H4 (cell line): ENCODE data around the gene RNF126. TPM values are rescaled to one million over a fixed set of nuclear protein-coding genes. Genes with fewer than 3 reads are reported as not detected.
"Not testable (repeated sequence)": the region's sequence is repeated elsewhere in the genome, so short reads cannot be mapped to it uniquely, and the experiment has no call there.

ENCODE experiments used
- DNase-seq: peaks from one replicate; pipeline ENCODE4 v3.0.0-alpha.2; 2015; ENCODE audit warnings: low spot score
- total RNA-seq: library from RNA; depleted of rRNA; stranded (reverse); fragments of >200 nt; shearing (Covaris generic); gene quantifications from 2 replicates; pipeline ENCODE4 v1.2.3, GENCODE V29; 2014

Gene RNF126
- total RNA-seq, 1 experiment from 2014 or later: 23.8 TPM

- no peak for DNase-seq
Observed at GRCh38 chr19:686589-687297, 23.7 kb upstream of the RNF126 start.

GRCh38 chr19:685454-685931, 22.5 kb upstream of the RNF126 start:
- DNase-seq: no peak

- no peak for DNase-seq
Observed at GRCh38 chr19:682678-683320, 19.8 kb upstream of the RNF126 start.

- no peak for DNase-seq
Observed at GRCh38 chr19:681029-682019, 18.3 kb upstream of the RNF126 start.

DNA sequence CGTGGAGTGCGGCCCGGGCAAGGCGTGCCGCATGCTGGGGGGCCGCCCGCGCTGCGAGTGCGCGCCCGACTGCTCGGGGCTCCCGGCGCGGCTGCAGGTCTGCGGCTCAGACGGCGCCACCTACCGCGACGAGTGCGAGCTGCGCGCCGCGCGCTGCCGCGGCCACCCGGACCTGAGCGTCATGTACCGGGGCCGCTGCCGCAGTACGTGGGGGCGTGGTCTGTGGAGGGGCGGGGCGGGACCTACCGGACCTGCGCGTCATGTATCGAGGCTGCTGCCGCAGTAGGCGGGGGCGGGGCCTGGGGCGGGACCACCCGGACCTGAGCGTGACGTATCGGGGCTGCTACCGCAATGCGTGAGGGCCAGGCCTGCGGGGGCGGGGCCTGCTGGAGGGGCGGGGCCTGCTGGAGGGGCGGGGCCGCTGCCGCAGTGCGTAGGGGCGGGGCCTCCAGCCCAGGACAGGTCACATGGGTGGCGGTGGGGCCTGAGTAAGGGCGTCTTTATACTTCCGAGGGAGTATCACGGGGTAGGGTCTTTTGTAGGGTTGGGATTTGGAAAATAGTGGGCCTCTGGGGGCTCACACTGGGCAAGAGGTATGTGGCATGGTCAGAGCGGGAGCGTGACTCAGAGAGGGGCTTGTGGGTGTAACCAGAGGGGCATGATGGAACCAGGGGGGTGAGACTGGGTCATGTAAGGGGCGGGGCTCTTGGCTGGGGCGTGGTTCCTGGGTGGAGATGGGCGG, 17.4 kb upstream of the RNF126 start:
- peak; percentile 96 for DNase-seq

DNA sequence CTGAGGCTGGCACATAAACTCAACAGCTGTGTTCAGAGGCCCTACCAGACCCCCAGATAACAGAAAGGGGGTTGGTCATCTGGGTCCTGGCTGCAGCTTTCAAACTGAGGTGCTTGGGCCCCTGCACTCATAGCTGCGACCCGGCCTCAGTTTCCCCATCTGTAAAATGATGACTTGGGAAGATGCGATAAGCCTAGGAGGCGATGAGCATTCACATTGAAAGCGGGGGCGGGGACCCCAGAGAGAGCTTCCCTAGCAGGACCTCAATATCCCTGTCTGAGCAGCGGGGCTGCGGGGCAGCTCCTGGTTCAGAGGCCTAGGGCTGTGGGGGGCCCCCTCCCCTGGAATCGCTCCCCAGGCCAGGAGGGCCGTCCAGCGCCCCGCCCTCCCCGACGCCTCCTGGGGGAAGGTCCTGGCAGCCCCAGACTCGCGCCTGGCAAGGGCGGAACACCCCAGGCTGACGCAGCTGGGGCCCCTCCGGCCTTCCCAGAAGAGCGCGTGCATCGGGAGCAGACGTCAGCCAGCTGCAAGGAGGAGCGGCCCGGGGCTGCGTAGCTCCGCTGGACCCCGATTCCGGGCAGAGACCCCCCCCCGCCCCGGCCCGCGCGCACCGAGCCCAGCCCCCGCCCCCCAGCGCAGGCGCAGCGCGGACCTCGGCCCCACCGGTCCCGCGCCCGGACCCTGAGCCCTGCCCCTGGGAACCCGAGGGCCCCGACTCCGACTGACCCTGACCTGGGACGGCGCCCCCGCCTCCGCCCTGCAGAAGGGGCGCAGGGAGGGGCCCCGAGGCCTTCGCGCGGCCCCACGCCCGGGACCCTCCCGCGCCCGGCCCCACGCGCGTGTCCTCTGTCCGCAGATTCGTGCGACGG, 16.6 kb upstream of the RNF126 start:
- peak; percentile 48 for DNase-seq

GRCh38 chr19:678791-679388, 15.9 kb upstream of the RNF126 start:
- DNase-seq: no peak

GRCh38 chr19:677601-678436, 14.8 kb upstream of the RNF126 start:
- peak; percentile 35 for DNase-seq

DNA sequence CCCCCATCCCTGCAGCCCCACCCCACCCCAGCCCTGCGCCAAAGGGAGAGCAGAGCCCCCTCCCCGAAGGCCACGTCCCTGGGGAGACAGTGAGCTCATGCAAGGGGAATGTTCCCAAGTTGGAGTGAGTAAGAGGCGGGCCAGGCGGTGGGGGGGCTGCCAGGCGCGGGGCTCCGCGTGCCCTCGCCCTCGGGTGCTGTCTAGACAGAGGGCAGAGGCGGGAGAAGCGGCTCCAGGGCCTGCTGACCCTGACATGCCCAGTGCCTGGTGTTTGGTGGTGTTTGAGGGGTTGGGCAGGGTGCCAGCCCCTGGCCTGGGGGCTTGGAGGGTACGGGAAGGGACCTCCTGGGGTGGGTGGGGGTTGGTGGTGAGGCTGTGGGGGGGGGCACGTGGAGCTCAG, 14.2 kb upstream of the RNF126 start:
- peak; percentile 74 for DNase-seq

DNA sequence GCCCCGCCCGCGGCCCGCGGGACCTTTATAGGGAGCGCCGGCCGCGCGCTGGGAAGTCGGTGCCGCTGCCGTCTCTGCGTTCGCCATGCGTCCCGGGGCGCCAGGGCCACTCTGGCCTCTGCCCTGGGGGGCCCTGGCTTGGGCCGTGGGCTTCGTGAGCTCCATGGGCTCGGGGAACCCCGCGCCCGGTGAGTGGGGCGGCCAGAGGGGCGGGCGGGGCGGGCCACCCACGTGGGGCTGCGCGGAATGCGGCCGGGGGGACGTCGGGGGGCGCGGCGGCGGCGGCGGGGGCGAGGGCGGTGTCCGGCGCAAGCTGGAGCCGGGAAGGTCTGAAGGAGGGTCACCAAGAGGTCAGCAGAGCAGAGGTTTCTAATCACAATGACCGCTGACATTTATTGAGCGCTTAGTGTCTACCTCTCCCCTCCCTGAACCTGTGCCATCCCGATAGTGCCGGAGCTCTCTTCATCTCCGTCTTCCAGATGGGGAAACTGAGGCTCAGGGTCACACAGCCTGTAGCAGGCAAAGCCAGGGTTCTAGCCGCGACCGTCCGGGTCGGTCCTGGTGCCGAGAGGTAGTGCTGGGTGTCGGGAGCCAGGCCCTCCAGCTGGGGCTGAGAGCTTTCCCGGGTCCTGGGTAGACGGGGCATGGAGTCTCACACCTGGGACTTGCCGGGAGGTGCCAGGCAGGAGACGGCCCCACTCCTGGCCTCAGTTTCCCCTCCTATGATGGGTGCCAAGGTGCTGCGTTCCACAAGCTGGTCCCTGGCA, 13.5 kb upstream of the RNF126 start, which contains the start of gene FSTL3:
Gene FSTL3 (plus strand): TSS at position 54 of the 767 bp plus-strand sequence. CDS start 32 bp downstream, at position 86.
- no peak for DNase-seq

DNA sequence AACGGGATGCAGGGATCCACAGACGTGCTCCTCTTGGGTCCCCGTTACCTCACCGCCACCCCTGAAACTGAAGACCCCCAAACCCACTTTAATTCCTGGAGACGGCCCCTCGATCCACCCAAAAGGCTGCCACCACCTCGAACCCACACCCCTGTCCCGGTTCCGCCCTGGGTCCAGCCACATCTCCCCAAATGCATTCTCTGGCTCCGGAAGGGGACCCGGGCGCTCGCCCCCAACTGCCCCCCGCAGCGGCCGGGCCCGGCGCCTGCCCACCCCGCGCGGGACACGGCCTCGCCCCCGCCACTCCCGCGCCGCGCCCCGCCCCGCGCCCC, 13.0 kb upstream of the RNF126 start:
- no peak for DNase-seq

DNA sequence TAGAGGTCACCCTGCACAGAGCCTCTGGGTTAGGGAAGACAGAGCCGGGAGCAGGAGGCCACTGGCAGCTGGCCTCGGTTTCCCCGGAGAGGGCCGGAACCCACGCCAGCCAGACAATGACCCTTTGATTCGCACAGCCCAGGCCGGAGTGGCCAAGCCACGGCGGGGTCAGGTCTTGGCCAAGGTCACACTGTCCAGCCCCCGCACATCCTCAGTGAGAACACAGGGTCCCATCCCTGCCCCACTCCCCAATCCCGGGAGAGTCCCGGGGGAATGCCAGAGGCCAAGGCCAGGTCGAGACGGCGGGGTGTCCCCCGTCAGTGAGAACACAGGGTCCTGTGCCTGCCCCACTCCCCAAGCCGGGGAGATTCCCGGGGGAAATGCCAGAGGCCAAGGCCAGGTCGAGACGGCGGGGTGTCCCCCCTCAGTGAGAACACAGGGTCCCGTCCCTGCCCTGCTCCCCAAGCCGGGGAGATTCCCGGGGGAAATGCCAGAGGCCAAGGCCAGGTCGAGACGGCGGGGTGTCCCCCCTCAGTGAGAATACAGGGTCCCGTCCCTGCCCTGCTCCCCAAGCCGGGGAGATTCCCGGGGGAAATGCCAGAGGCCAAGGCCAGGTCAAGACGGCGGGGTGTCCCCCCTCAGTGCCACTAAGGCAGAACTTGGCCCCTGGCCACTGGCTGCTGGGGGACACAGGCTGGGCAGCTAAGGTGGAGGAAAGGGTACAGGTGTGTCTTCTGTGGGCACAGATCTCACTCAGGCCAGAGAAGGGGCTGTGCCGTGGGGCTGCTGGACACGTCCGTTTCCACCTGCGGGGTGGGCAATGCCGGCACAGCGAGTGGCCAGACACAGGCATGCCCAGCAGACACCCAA, 11.5 kb upstream of the RNF126 start:
- DNase-seq: no peak

DNA sequence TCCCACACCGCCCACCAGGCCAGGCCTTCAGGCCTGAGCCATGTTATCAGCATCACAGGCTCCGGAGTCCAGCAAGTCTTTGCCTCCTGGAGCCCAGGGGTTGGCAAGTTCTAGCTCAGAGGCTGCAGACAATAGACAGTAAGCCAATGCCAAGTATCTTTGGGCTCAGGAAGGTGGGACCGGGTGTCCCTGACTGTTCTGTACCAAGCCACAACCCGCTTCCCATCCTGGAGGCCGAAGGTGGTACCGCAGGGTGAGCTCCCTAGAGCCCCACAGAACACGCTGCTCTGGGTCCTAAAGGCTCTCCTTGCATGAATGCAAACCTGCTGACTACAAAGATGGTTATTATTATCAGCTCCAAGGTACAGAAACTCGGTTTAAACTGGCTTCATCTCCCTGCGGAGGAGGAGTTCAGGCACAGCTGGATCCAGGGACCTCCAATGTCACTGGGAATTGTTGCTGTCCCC, 7.6 kb upstream of the RNF126 start:
- no peak for DNase-seq

DNA sequence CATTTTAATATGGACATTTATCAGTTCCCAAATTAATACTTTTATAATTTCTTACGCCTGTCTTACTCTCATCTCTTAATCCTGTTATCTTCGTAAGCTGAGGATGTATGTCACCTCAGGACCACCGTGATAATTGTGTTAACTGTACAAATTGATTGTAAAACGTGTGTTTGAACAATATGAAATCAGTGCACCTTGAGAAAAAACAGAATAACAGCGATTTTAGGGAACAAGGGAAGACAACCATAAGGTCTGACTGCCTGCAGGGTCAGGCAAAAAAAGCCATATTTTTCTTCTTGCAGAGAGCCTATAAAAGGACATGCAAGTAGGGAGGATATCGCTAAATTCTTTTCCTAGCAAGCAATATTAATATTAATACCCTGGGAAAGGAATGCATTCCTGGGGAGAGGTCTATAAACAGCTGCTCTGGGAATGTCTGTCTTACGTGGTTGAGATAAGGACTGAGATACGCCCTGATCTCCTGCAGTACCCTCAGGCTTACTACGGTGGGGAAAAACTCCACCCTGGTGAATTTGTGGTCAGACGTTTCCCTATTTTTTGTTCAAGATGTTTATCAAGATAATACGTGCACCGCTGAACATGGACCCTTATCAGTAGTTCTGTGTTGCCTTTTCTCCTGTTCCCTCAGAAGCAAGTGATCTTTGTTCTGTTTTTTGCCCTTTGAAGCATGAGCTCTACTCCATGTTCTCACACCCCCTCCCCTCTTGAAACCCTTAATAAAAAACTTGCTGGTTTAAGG, 5.8 kb upstream of the RNF126 start:
- DNase-seq: not testable (repeated sequence)

- DNase-seq: not testable (repeated sequence)
Observed at GRCh38 chr19:666985-667573, 4.1 kb upstream of the RNF126 start.

DNA sequence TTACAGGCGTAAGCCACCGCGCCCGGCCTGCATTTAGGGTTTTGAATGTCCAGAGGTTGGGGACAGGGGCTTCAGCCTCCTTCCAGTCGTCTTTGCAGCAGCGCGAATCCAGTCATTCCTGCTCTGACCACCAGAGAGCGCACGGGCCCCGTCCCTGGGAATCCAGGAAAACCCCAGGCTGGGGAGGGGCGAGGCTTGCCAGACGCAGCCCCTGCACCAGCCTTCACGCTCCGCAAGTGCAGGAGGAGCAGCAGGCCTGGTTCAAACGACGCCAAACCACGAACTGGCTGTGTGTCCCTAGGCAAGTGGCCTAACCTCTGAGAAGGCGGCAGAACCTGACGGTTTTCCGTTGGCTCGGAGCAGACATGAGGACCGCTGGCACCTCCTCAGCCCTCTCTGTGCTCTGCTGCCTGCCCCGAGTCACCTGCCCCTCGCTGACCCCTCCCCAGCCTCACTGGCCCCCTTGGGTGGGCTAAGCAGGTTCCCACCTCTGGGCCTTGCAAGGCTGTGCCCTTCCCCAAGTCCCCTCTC, 2.0 kb upstream of the RNF126 start:
- DNase-seq: peak; percentile 61
